ENCODE results near the gene SLC16A5. TPM values are rescaled to one million over a fixed set of nuclear protein-coding genes. Genes with fewer than 3 reads are reported as not detected.

The SLC16A5 gene
- total and polyA plus RNA-seq, 7 donors: 1.2 to 10.7 (median 5.6) TPM

DNA sequence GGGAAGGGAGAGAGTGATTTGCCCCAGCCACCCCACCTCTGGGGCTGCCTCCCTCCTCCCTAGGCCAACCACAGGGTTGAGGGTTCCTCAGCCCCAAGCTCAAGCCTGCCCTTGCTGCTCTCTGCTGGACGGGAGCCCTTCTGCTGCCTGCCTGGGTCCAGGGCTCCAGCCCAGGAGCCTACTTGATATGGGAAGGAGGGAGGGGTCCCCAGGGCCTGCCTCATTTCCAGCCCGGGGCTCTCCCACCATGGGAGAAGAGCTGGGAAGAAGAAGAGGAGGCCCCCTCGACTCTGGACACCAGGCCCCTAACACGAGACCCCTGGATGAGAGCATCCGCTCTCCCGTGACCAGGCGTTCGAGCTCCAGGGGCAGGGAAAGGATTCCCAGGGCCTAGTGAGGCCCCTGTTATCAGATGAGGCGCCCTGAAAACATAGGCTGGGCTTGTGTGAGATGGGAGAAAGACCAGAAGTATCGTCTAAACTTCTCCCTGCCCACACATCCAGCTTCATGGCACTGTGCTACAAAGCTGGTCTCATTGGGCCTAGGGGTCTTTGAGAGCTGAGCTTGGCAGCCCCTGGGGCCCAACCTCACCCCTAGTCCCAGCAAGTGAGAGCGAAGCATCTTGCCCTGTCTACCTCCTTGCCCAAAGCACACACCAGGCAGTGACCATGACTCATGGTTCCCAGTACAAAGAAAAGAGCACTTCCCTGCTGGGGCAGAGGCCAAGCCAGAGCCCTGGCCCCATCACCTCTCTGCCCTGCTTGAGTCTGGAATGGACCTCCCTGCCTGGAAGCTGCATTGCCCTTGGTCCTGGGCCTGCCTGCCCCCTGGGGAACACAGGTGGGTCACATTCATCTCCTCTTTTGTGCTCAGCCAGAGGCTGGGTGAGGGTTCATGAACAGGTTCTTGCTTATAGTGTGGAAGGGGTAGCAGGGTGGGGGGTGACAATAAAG lies 987 bp downstream of the SLC16A5 start:
- Histone ChIP-seq H3K27ac (peak overlapping the region; percentile 86), H3K4me3 (peak overlapping the region; percentile 86), H3K9me3 (no peaks in the 10 kb centered on the region), H3K4me1 (peaks cover 20% of the 10 kb centered on the region), H3K27me3 (ENCODE audit: insufficient read depth in 3 of 3, low read length in 2 of 3) (no peaks in the 10 kb centered on the region), H3K36me3 (ENCODE audit: insufficient read depth in 1 of 2, low read depth in 1 of 2) (no peaks in the 10 kb centered on the region)
- 78 to 88% (median 82%) methylated on average over 10 to 11 of the region's 11 CpGs for WGBS, 3 donors
- DNase-seq: peak in 1 of 2 donors; percentile 70
- TF ChIP-seq, protein P1, sequence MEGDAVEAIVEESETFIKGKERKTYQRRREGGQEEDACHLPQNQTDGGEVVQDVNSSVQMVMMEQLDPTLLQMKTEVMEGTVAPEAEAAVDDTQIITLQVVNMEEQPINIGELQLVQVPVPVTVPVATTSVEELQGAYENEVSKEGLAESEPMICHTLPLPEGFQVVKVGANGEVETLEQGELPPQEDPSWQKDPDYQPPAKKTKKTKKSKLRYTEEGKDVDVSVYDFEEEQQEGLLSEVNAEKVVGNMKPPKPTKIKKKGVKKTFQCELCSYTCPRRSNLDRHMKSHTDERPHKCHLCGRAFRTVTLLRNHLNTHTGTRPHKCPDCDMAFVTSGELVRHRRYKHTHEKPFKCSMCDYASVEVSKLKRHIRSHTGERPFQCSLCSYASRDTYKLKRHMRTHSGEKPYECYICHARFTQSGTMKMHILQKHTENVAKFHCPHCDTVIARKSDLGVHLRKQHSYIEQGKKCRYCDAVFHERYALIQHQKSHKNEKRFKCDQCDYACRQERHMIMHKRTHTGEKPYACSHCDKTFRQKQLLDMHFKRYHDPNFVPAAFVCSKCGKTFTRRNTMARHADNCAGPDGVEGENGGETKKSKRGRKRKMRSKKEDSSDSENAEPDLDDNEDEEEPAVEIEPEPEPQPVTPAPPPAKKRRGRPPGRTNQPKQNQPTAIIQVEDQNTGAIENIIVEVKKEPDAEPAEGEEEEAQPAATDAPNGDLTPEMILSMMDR (IDR thresholded peaks at IDR 0.05): no peak
- peak; percentile 20 to 64 (median 52) for ATAC-seq
- intact Hi-C loops (cut with DNase I): no loop called here

- intact Hi-C loops (cut with DNase I): no loop called here
- TF ChIP-seq, protein P1 (IDR thresholded peaks at IDR 0.05): no peak
- H3K9me3 ChIP-seq: no peaks in the 10 kb centered on the region
- ATAC-seq: peak in 3 of 4 donors; percentile 13 to 16 (median 15)
- H3K27me3 ChIP-seq (ENCODE audit: insufficient read depth in 3 of 3, low read length in 2 of 3): no peaks in the 10 kb centered on the region
- H3K4me1 ChIP-seq: peaks cover 24% of the 10 kb centered on the region
- peak overlapping the region; percentile 70 for H3K27ac ChIP-seq
- no peaks in the 10 kb centered on the region for H3K36me3 ChIP-seq (ENCODE audit: insufficient read depth in 1 of 2, low read depth in 1 of 2)
- peak in 1 of 2 donors; percentile 73 for DNase-seq
- peak overlapping the region; percentile 43 for H3K4me3 ChIP-seq
- 39 to 46% (median 39%) methylated on average over 19 of the region's 19 CpGs for WGBS, 3 donors
These were observed 3.4 kb downstream of the SLC16A5 start for GRCh38 chr17:75090871-75091854.

GRCh38 chr17:75091855-75092327 lies 4.1 kb downstream of the SLC16A5 start:
- intact Hi-C loops (cut with DNase I): no loop called here
- DNase-seq (no peak), ATAC-seq (no peak)
- peaks cover 29% of the 10 kb centered on the region for H3K4me1 ChIP-seq
- 81 to 86% (median 86%) methylated on average over 10 of the region's 10 CpGs for WGBS, 3 donors
- H3K36me3 ChIP-seq (ENCODE audit: insufficient read depth in 1 of 2, low read depth in 1 of 2): no peaks in the 10 kb centered on the region
- TF ChIP-seq, protein P1 (IDR thresholded peaks at IDR 0.05): no peak
- H3K27ac ChIP-seq: no peak overlapping the region
- no peak overlapping the region for H3K4me3 ChIP-seq
- H3K9me3 ChIP-seq: no peaks in the 10 kb centered on the region
- no peaks in the 10 kb centered on the region for H3K27me3 ChIP-seq (ENCODE audit: insufficient read depth in 3 of 3, low read length in 2 of 3)

- no peaks in the 10 kb centered on the region for H3K27me3 ChIP-seq (ENCODE audit: insufficient read depth in 3 of 3, low read length in 2 of 3)
- H3K36me3 ChIP-seq (ENCODE audit: insufficient read depth in 1 of 2, low read depth in 1 of 2): peaks cover 0 to 7% of the 10 kb centered on the region in 2 donors
- TF ChIP-seq, protein P1 (IDR thresholded peaks at IDR 0.05): no peak
- WGBS, 3 donors: 85 to 88% (median 87%) methylated on average over 17 to 18 of the region's 18 CpGs
- no peak overlapping the region for H3K4me3 ChIP-seq
- H3K27ac ChIP-seq: no peak overlapping the region
- H3K9me3 ChIP-seq: no peaks in the 10 kb centered on the region
- DNase-seq (no peak), ATAC-seq (no peak)
- intact Hi-C loops (cut with DNase I): no loop called here
- peaks cover 24% of the 10 kb centered on the region for H3K4me1 ChIP-seq
These were observed 5.9 kb downstream of the SLC16A5 start for GRCh38 chr17:75093548-75094158.
